Measurements from ENCODE around the gene NELFB. TPM values are rescaled to one million over a fixed set of nuclear protein-coding genes. Genes with fewer than 3 reads are reported as not detected.

Gene NELFB
- total RNA-seq, 4 donors from 2014 or later = 29.8 to 39.1 (median 32.4) TPM

- intact Hi-C loops (cut with DNase I) = no loop called here
- H3K9me3 ChIP-seq = no peaks in the 10 kb centered on the region
- no peaks in the 10 kb centered on the region for H3K27me3 ChIP-seq
- no peak overlapping the region for H3K27ac ChIP-seq
- TF ChIP-seq POLR2A (IDR thresholded peaks at IDR 0.05) (no peak), CTCF (IDR thresholded peaks at IDR 0.05) (no peak)
- DNase-seq = peak; percentile 43 to 45
- no peaks in the 10 kb centered on the region for H3K36me3 ChIP-seq
- H3K4me3 ChIP-seq (replicated peaks in 1 of 3) = peak overlapping the region in 1 of 3 donors; percentile 21
- 13 to 25% methylated on average over 1 to 30 of the region's 83 CpGs for WGBS, 2 donors
- H3K4me1 ChIP-seq = peaks cover 7 to 36% of the 10 kb centered on the region in 2 donors
Observed at GRCh38 chr9:137316012-137316981, 61.2 kb downstream of the NELFB start.

- Histone ChIP-seq H3K27me3 (no peaks in the 10 kb centered on the region), H3K36me3 (no peaks in the 10 kb centered on the region), H3K4me1 (peaks cover 7 to 34% of the 10 kb centered on the region in 2 donors), H3K27ac (no peak overlapping the region), H3K4me3 (replicated peaks in 1 of 3) (no peak overlapping the region), H3K9me3 (no peaks in the 10 kb centered on the region)
- 83 to 86% methylated on average over 5 to 6 of the region's 19 CpGs for WGBS, 2 donors
- intact Hi-C loops (cut with DNase I) = no loop called here
- DNase-seq = no peak
- TF ChIP-seq CTCF (IDR thresholded peaks at IDR 0.05) (no peak), POLR2A (IDR thresholded peaks at IDR 0.05) (no peak)
Observed at GRCh38 chr9:137317021-137317717, 62.0 kb downstream of the NELFB start.

GRCh38 chr9:137317718-137318511 lies 62.8 kb downstream of the NELFB start:
- intact Hi-C loops (cut with DNase I) = no loop called here
- Histone ChIP-seq H3K36me3 (no peaks in the 10 kb centered on the region), H3K27ac (no peak overlapping the region), H3K4me1 (peaks cover 7 to 34% of the 10 kb centered on the region in 2 donors), H3K27me3 (no peaks in the 10 kb centered on the region), H3K4me3 (replicated peaks in 1 of 3) (no peak overlapping the region), H3K9me3 (no peaks in the 10 kb centered on the region)
- WGBS, 2 donors = 76 to 78% methylated on average over 13 to 19 of the region's 24 CpGs
- no peak for TF ChIP-seq POLR2A (IDR thresholded peaks at IDR 0.05)
- TF ChIP-seq CTCF (IDR thresholded peaks at IDR 0.05) = no peak
- DNase-seq = no peak

GRCh38 chr9:137318602-137319001 lies 63.5 kb downstream of the NELFB start:
- intact Hi-C loops (cut with DNase I) = no loop called here
- WGBS, 2 donors = 83 to 85% methylated on average over 15 to 17 of the region's 18 CpGs
- H3K9me3 ChIP-seq = no peaks in the 10 kb centered on the region

More at GRCh38 chr9:137318602-137319001, 63.5 kb downstream of the NELFB start:
- Histone ChIP-seq H3K27me3 (no peaks in the 10 kb centered on the region), H3K36me3 (no peaks in the 10 kb centered on the region), H3K27ac (peak overlapping the region in 2 of 3 donors; percentile 29 to 53), H3K4me1 (peaks cover 7 to 34% of the 10 kb centered on the region in 2 donors), H3K4me3 (replicated peaks in 1 of 3) (no peak overlapping the region)
- no peak for TF ChIP-seq CTCF (IDR thresholded peaks at IDR 0.05)
- TF ChIP-seq POLR2A (IDR thresholded peaks at IDR 0.05) = no peak
- DNase-seq = no peak

All from thyroid gland (tissue), 4 donors.